HG03097 (cell line): ENCODE data around the gene EMC10.

Source experiments
- ATAC-seq: cut with Tn5 transposase; IDR thresholded peaks from one replicate; pipeline ENCODE4 v1.9.1; 2021; ENCODE audit not compliant: unreplicated experiment, low FRiP score

EMC10 gene

GRCh38 chr19:50476907-50477238, 566 bp downstream of the EMC10 start:
- no peak for ATAC-seq

- no peak for ATAC-seq
Measured at GRCh38 chr19:50477751-50478515, 1.6 kb downstream of the EMC10 start.

GRCh38 chr19:50478901-50479715, 2.8 kb downstream of the EMC10 start:
- no peak for ATAC-seq

GRCh38 chr19:50479761-50480251, 3.5 kb downstream of the EMC10 start:
- no peak for ATAC-seq

GRCh38 chr19:50480281-50481111, 4.2 kb downstream of the EMC10 start:
- no peak for ATAC-seq

- ATAC-seq, result no peak
Measured at GRCh38 chr19:50481351-50482149, 5.2 kb downstream of the EMC10 start.

- ATAC-seq, result no peak
Measured at GRCh38 chr19:50482271-50482855, 6.1 kb downstream of the EMC10 start.

GRCh38 chr19:50482916-50483315, 6.6 kb downstream of the EMC10 start:
- ATAC-seq, result no peak

GRCh38 chr19:50485284-50485955, 9.1 kb downstream of the EMC10 start:
- no peak for ATAC-seq

- no peak for ATAC-seq
Measured at GRCh38 chr19:50486823-50487515, 10.7 kb downstream of the EMC10 start.

- no peak for ATAC-seq
Measured at GRCh38 chr19:50488389-50489194, 12.3 kb downstream of the EMC10 start.

GRCh38 chr19:50489461-50490011, 13.2 kb downstream of the EMC10 start:
- no peak for ATAC-seq

GRCh38 chr19:50490411-50490811, 14.1 kb downstream of the EMC10 start:
- ATAC-seq, result no peak

GRCh38 chr19:50490991-50491472, 14.7 kb downstream of the EMC10 start:
- no peak for ATAC-seq

GRCh38 chr19:50492303-50493052, 16.2 kb downstream of the EMC10 start:
- no peak for ATAC-seq

- no peak for ATAC-seq
Measured at GRCh38 chr19:50493171-50493570, 16.9 kb downstream of the EMC10 start.
